AG04449 (cell line): Measurements from ENCODE around the gene ARHGAP15.

Experiments used
- CTCF ChIA-PET: fragments of 350-600 bp; formaldehyde crosslinking; extraction: SDS; loops from one replicate; lab custom pipeline; 2021; ENCODE audit warnings: antibody characterized with exemption; lab: Yijun Ruan, JAX
- POLR2A ChIA-PET: fragments of 400-600, 350-600 bp; formaldehyde crosslinking; extraction: SDS; loops from one replicate; lab custom pipeline; 2020; ENCODE audit warnings: antibody characterized with exemption, inconsistent platforms; lab: Yijun Ruan, JAX
- DNase-seq: peaks from one replicate; pipeline ENCODE4 v3.0.0-alpha.2; 2010; ENCODE audit warnings: low read depth, low spot score
- H3K4me3 ChIP-seq: 2 replicates; pipeline ENCODE4 v1.5.1; 2011; ENCODE audit warnings: low read depth, mild to moderate bottlenecking, control low read depth, low read length
- TF ChIP-seq, protein P1 (sequence below): IDR thresholded peaks from one replicate; pipeline ENCODE4 v1.5.1; 2011; ENCODE audit warnings: mild to moderate bottlenecking, moderate library complexity, low read length, control low read depth, inconsistent platforms; ENCODE audit not compliant: insufficient read depth; ENCODE audit errors: missing control alignments

The ARHGAP15 gene

DNA sequence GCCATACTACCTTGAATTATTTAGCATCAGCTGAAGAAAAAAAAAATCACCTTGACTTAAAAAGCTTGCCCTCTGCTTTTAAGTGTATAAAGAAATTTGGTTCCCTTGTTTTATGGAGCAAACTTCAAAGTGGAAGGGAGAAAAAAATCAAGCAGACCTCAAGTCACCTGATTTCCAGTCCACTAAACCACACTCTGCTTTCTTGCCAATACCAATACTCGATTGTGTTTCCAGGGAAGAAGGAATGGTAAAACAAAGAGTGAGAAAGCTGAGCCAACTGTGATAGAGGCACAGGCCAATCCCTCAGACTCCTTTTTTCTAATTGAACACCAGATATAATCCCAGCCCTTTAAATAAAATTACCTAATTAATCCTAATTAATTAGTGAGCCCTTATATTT lies 587.3 kb downstream of the ARHGAP15 start:
- CTCF ChIA-PET, result no interaction called here
- POLR2A ChIA-PET, result no interaction called here

DNA sequence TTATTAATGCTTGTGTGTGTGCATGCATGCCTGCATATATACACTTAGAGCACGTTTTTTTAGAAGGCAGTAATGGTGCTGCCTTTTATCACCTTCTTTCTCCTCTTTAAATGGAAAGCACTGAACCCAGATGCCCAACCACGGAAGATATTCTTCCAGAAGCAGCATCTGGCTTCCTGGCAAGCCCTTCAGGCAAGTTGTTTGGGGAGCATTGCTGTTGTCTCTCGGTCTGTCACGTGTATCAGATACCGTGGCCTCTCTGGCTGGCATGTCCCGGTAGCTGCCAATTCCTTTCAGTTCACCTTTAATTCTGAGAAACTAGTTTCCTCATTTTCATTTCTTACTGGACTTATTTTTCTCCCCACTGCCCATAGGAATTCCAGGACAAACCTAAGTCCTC lies 587.8 kb downstream of the ARHGAP15 start:
- ChIA-PET CTCF (no interaction called here), POLR2A (no interaction called here)
- TF ChIP-seq, protein P1, sequence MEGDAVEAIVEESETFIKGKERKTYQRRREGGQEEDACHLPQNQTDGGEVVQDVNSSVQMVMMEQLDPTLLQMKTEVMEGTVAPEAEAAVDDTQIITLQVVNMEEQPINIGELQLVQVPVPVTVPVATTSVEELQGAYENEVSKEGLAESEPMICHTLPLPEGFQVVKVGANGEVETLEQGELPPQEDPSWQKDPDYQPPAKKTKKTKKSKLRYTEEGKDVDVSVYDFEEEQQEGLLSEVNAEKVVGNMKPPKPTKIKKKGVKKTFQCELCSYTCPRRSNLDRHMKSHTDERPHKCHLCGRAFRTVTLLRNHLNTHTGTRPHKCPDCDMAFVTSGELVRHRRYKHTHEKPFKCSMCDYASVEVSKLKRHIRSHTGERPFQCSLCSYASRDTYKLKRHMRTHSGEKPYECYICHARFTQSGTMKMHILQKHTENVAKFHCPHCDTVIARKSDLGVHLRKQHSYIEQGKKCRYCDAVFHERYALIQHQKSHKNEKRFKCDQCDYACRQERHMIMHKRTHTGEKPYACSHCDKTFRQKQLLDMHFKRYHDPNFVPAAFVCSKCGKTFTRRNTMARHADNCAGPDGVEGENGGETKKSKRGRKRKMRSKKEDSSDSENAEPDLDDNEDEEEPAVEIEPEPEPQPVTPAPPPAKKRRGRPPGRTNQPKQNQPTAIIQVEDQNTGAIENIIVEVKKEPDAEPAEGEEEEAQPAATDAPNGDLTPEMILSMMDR, result no peak
- no peak overlapping the region for H3K4me3 ChIP-seq
- DNase-seq, result no peak

More for the DNA sequence above, 587.3 kb downstream of the ARHGAP15 start:
- H3K4me3 ChIP-seq, result no peak overlapping the region
- DNase-seq, result no peak
- TF ChIP-seq, protein P1, result no peak

DNA sequence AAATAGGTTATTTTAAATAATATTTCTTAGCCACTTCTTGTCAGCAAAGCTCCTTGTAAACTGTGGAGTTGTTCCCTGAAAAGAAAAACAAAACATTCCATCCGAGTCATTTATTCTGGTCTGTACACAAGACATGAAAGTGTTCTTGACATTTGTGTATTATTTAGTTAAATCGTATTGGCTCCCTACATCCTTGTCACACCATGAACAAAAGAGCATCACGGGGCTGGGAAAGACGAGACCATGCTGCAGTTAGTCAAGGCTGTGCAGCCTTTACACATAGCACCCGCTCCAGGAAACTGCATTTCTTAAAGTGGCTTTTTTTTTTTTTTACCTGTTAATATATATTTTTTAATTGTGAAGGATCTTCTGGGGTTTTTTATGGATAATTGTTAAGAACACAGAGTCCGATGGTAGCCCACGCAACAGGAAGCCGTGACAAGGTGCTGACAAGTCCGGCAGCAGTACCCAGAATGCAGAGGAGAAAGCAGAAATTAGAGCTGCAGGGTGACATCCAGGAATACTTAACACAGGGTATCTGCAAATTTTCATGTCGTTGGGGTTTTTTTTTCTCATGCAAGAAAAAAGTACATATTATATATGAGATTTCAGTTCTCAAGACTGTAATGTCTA lies 588.4 kb downstream of the ARHGAP15 start:
- no peak for DNase-seq
- ChIA-PET POLR2A (no interaction called here), CTCF (no interaction called here)
- H3K4me3 ChIP-seq, result no peak overlapping the region
- TF ChIP-seq, protein P1, result no peak

DNA sequence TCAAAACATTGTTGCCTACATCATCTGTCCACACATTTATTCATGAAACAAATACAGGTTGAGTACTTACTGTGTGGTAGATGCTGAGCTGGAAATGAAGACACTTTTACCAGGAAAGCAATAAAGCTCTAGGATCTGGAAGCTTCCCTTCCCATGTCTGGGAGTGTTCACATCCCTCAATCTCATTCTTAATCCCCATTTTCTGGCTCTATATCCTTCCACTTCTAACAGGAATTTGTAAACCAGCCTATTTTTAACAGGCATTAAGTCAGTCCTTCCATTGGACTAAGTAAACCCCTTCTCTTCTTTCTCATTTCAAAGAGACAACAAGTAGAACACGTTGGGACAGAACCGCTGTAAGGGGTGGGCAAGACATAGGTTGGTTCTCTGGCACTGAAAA lies 589.5 kb downstream of the ARHGAP15 start:
- POLR2A ChIA-PET, result no interaction called here
- H3K4me3 ChIP-seq, result no peak overlapping the region
- CTCF ChIA-PET, result no interaction called here
- no peak for DNase-seq
- TF ChIP-seq, protein P1, result no peak

DNA sequence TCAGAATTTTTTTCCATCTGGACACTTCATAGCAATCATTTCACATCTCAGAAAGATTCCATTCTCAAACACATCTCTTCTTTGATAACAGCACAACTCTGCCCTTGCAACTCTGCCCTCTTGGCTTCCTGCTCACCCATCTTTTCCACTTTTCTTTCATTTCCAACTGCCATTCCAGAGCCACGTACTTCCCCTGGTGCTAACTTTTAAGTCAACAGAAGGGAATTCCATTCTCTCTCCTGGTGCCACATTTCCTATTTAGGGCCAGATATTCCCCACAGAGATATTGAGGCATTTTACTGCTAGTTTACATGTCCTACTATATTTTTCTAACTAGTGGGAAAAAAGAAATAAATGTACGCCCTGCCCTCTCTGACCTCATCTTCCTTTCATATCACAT lies 590.2 kb downstream of the ARHGAP15 start:
- ChIA-PET CTCF (no interaction called here), POLR2A (no interaction called here)
- TF ChIP-seq, protein P1, result no peak
- no peak for DNase-seq
- H3K4me3 ChIP-seq, result no peak overlapping the region

DNA sequence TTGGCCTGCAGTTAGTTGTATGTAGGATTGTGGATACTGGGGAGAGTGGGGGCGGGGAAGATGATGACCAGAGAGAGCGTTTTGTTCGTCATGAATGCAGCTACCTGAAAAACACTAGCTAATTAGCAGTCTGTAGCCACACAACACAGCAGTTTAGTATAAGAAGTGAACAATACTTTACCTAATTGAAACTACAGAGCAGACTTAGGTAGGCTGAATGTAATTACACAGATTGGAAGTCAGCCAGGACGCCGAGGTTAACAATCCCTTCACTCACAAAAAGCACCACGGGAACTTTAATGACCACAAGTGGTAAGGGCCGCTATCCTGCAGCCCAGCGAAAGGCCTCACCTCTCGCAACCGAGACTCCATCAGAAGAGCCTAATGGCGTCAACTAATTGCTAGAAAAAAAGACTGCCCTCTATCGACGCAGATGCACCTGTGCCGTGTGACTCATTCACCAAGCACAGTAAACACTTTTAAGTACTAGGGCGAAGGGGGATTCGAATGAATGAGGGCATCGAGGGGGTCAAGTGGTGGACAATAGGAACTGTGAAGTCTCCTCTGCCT lies 591.0 kb downstream of the ARHGAP15 start:
- TF ChIP-seq, protein P1, result no peak
- no peak overlapping the region for H3K4me3 ChIP-seq
- CTCF ChIA-PET, result no interaction called here
- DNase-seq, result no peak
- POLR2A ChIA-PET, result no interaction called here
